Stomach (tissue), 9 donors: ENCODE data around the gene C1QTNF12. TPM values are rescaled to one million over a fixed set of nuclear protein-coding genes. Genes with fewer than 3 reads are reported as not detected.

Experiments
- DNase-seq, 2 donors: peaks; one replicate each; pipeline versions ENCODE4 v3.0.0 to v3.0.0-alpha.2; 2013 to 2019
- H3K27ac ChIP-seq, 5 donors: fragments of 200-600 bp in 4 of 5; sonication (generic) in 4 of 5; one replicate each; pipeline ENCODE4 v1.5.1; 2013 to 2019; ENCODE audit warnings: mild to moderate bottlenecking in 1 of 5, moderate library complexity in 1 of 5
- H3K27me3 ChIP-seq, 3 donors: fragments of 200-600 bp; sonication (generic); one replicate each; pipeline ENCODE4 v1.5.1; 2017 to 2019; ENCODE audit warnings: mixed run types in 1 of 3
- H3K36me3 ChIP-seq, 4 donors: fragments of 200-600 bp; sonication (generic); 1 replicate in 3 of 4; 2 replicates in 1 of 4; pipeline ENCODE4 v1.5.1; 2016 to 2019
- H3K4me1 ChIP-seq, 4 donors: fragments of 200-600 bp; sonication (generic); one replicate each; pipeline ENCODE4 v1.5.1; 2016 to 2019
- H3K4me3 ChIP-seq, 4 donors: fragments of 200-600 bp; sonication (generic) in 3 of 4; one replicate each; pipeline ENCODE4 v1.5.1; 2016 to 2019; ENCODE audit warnings: mild to moderate bottlenecking in 1 of 4
- H3K9me3 ChIP-seq, 4 donors: fragments of 200-600 bp; sonication (generic); one replicate each; pipeline ENCODE4 v1.5.1; 2016 to 2019
- CTCF ChIP-seq, 7 experiments: fragments of 450-650 bp in 4 of 7; fragments of 200-600 bp in 3 of 7; sonication (generic) in 3 of 7; IDR thresholded peaks; one replicate each; pipeline ENCODE4 v1.5.1; 2016 to 2019; ENCODE audit warnings: antibody characterized with exemption in 7 of 7, control low read depth in 2 of 7, mild to moderate bottlenecking in 1 of 7
- EP300 ChIP-seq: sonication (generic); formaldehyde crosslinking; IDR thresholded peaks from one replicate; pipeline ENCODE4 v1.6.1; 2017; ENCODE audit warnings: antibody characterized with exemption
- POLR2A ChIP-seq, 4 donors: fragments of 450-650 bp; IDR thresholded peaks; one replicate each; pipeline ENCODE4 v1.6.1; 2016; ENCODE audit warnings: antibody characterized with exemption in 4 of 4, control low read depth in 2 of 4, mild to moderate bottlenecking in 1 of 4, moderate library complexity in 1 of 4
- POLR2AphosphoS5 ChIP-seq, 3 donors: sonication (generic); formaldehyde crosslinking; IDR thresholded peaks; one replicate each; pipeline ENCODE4 v1.6.1; 2016; ENCODE audit warnings: antibody characterized with exemption in 3 of 3
- WGBS, 5 donors: extraction: QIAGEN DNeasy Blood & Tissue Kit in 3 of 5; methylation state at CpG; one replicate each; pipeline versions ENCODE4 v1.1.5 to v1.1.7; 2013 to 2018; 5-methylcytosine and 5-hydroxymethylcytosine counted together
- intact Hi-C: fragments of 100-400 bp; cut with DNase I; formaldehyde crosslinking; loops from one replicate; pipeline ENCODE4 v1.15.1; 2023; ENCODE audit warnings: low total_unique reads
- polyA plus RNA-seq, 3 donors: library from polyadenylated mRNA; stranded (reverse); fragments of 200-250 nt; gene quantifications; one replicate each; pipeline ENCODE4 v1.2.3, GENCODE V29; 2013
- total RNA-seq, 5 donors: library from RNA; depleted of rRNA; stranded (reverse); fragments of >200 nt; gene quantifications; one replicate each; pipeline versions ENCODE4 v1.1.0 to v1.2.3, GENCODE V29; 2014 to 2016
- donor health status: healthy with polysubstance abuse.
- donor health status: Bipolar disorder and iron deficiency.
- donor health status: healthy.

Gene C1QTNF12
- total and polyA plus RNA-seq, 8 donors = 1.5 to 21.3 (median 2.9) TPM; not detected in 2

DNA sequence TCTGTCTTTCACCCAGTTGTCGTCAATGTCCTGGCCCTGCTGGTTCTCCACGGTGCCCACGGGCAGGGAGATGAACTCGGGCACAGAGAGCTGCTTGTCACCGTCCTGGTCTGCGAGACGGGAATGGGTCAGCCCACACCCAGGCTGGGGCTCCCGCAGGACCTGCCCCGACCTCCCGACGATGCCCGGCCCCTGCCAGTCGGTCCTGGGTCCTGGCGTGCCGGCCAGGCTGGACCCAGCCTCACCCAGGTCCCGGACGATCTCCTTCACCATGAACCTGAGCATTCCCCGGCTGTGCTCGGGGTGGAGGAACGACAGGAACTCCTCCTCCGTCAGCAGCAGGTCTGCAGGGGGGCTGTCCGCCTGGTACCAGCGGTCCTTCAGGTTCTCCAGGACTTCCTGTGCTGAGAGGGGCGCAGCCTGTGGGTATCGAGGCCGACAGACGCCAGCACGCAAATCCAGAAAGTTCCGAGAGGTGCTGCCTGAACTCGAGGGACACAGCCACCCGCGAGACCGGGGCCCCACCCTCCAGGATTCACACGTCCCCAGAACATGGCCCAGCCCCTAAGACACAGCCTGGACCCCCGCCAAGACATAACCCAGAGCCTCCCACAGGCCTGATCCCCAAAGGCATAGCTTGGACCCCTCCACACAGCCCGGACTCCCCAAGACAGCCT, 27.9 kb downstream of the C1QTNF12 start:
- Histone ChIP-seq H3K36me3 (peaks cover 44 to 85% (median 83%) of the 10 kb centered on the region in 4 donors), H3K27me3 (peaks cover 0 to 6% (median 0%) of the 10 kb centered on the region in 3 donors), H3K27ac (no peak overlapping the region), H3K4me3 (no peak overlapping the region), H3K9me3 (no peaks in the 10 kb centered on the region), H3K4me1 (peaks cover 0 to 30% (median 24%) of the 10 kb centered on the region in 4 donors)
- intact Hi-C loops = no loop called here
- no peak for DNase-seq
- TF ChIP-seq CTCF (IDR thresholded peaks at IDR 0.05) (no peak), EP300 (no peak), POLR2A (IDR thresholded peaks at IDR 0.05) (no peak), POLR2AphosphoS5 (IDR thresholded peaks at IDR 0.05) (no peak)
- 90 to 95% (median 94%) methylated on average over 18 to 36 of the region's 36 CpGs for WGBS, 5 donors

DNA sequence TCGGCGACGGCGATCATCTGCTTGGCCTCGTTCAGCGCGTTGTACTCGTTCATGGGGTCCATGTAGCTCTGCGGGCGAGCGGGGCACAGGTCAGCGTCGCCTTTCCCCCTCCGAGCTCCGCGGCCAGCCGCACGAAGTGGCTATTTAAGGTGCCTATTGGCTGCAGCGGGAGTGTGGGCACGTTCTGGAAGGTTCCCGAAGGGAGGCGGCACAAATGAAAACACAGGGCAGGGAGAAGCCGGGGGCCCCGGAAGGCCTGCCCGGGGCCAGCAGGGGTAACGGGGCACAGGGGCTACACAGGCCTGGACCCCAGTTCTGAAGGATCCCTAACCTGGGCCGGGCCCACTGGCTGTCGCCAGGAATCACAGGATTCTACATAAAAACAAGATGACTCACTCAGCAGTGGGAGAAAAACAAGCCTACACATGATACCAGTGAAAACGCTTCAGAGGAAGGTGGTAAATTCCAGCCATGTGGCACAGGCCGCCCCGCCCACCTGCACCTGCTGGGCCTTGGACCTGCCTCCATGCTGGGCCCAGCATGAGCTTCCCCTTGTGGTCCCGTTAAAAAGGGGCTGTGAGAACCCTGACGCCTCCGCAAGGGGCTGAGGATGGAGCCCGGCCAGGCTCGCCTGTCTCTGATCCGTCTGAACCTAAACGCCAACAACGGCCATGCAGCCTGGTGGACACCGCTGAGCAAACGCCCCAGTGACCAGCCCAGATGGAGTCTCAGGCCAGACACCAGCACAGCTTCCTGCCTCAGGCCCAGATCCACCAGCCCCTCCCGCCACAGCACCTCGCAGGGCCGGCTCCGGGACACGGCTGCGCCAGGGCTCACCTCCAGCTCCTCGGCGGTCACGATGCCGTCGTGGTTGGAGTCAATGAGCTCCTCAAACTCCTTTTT, 28.6 kb downstream of the C1QTNF12 start:
- TF ChIP-seq CTCF (IDR thresholded peaks at IDR 0.05) (no peak), EP300 (no peak), POLR2A (IDR thresholded peaks at IDR 0.05) (no peak), POLR2AphosphoS5 (IDR thresholded peaks at IDR 0.05) (no peak)
- Histone ChIP-seq H3K4me1 (peaks cover 4 to 38% (median 31%) of the 10 kb centered on the region in 4 donors), H3K27ac (no peak overlapping the region), H3K4me3 (no peak overlapping the region), H3K9me3 (no peaks in the 10 kb centered on the region), H3K27me3 (peaks cover 0 to 13% (median 0%) of the 10 kb centered on the region in 3 donors), H3K36me3 (peaks cover 36 to 78% (median 76%) of the 10 kb centered on the region in 4 donors)
- intact Hi-C loops = no loop called here
- 90 to 93% (median 90%) methylated on average over 51 to 52 of the region's 52 CpGs for WGBS, 5 donors
- DNase-seq = no peak

DNA sequence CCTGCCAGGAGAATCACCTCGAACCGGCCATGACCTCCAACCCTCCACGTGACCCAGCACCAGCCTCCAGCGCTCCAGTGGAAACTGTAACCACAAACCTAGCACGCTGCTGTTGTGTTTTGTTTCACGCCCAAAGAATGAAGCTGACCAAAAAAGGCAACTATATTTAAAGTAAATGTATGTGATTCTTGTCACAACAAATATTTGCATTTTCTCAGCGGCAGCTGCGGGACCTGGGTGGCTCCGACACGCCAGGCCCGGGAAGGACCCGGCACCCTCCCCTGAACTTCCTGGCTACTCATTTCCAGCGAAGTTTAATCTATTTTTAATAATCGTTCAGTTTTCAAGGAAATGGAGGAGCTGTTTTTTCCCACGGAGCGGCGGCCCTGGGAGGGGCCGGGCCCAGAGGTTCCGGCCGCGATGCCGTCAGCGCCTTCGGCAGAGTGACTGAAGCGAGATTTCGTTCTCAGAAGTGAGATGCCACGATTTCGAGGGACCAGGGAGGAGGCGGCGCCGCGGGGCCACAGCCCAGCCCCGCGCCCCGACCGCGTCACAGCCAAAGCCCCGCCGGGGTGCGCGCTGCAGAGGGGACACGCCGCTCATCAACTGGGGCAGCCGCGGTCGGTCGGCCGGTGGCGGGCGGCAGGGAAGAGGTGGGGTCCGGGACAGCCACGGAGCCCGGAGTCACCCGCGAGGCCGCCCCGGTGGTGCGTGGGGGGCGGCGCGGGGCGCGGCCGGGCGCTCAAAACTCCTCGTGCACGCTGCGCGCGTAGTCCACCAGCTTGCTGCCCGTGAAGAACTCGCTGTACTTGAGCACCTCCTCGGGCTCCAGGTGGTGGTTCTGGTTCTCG, 29.5 kb downstream of the C1QTNF12 start:
- H3K4me3 ChIP-seq = no peak overlapping the region
- DNase-seq = no peak
- H3K4me1 ChIP-seq = peaks cover 4 to 37% (median 27%) of the 10 kb centered on the region in 4 donors
- intact Hi-C loops = no loop called here
- WGBS, 5 donors = 82 to 91% (median 89%) methylated on average over 37 to 74 of the region's 74 CpGs
- no peak for TF ChIP-seq POLR2A (IDR thresholded peaks at IDR 0.05)
- no peak for TF ChIP-seq EP300
- H3K27ac ChIP-seq = peak overlapping the region in 1 of 5 donors; percentile 42
- H3K9me3 ChIP-seq = no peaks in the 10 kb centered on the region
- H3K36me3 ChIP-seq = peaks cover 27 to 69% (median 67%) of the 10 kb centered on the region in 4 donors
- H3K27me3 ChIP-seq = peaks cover 0 to 13% (median 0%) of the 10 kb centered on the region in 3 donors

DNA sequence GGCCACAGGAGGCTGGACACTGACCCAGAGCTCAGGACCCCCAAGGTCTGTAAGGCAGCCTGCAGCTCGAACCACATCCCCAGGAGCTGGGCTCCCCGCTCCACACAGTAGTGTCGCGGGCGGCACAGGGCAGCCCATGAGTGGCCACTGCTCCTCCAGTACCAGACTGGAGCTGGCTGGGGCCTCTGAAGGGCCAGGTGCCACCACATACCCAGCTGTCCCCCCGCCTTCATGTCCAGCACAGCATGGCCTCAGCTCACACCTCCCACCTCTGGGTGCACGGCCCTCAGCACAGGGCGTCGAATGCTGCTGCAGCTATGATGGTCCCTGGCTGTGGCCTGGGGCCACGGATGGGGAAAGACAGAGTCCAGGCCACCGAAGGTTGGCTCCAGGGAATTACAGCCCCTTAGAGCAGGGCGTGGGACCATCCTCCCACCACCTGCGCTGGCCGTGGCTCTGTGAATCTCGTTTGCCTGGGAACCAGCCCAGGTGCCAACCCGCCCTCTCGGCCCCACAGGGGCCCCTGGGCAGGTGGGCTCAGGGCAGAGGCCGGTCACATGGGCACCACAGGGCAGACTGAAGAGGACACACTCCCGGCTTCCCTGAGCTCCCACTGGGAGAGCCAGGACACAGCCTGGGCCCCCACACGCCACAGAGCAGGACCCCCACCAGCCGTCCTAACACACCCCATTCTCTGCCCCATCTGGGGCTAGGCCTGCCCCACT, 30.5 kb downstream of the C1QTNF12 start:
- intact Hi-C loops = no loop called here

More for the DNA sequence above, 30.5 kb downstream of the C1QTNF12 start:
- 89 to 94% (median 91%) methylated on average over 5 to 21 of the region's 21 CpGs for WGBS, 5 donors
- Histone ChIP-seq H3K36me3 (peaks cover 25 to 59% (median 57%) of the 10 kb centered on the region in 4 donors), H3K27me3 (peaks cover 0 to 13% (median 0%) of the 10 kb centered on the region in 3 donors), H3K4me1 (peaks cover 4 to 37% (median 25%) of the 10 kb centered on the region in 4 donors), H3K4me3 (no peak overlapping the region), H3K9me3 (no peaks in the 10 kb centered on the region), H3K27ac (peak overlapping the region in 1 of 5 donors; percentile 42)
- TF ChIP-seq POLR2A (IDR thresholded peaks at IDR 0.05) = no peak
- no peak for TF ChIP-seq EP300
- TF ChIP-seq POLR2AphosphoS5 (IDR thresholded peaks at IDR 0.05) = no peak
- TF ChIP-seq CTCF (IDR thresholded peaks at IDR 0.05) = no peak
- no peak for DNase-seq
